Coronary artery (tissue), 2 donors: ENCODE measurements around the gene ZC3HAV1.
"Not testable (repeated sequence)": the region's sequence is repeated elsewhere in the genome, so short reads cannot be mapped to it uniquely, and the experiment has no call there.

Experiments
- DNase-seq: peaks from one replicate; pipeline ENCODE4 v3.0.0-alpha.2; 2017; ENCODE audit warnings: low spot score
- H3K27ac ChIP-seq, 2 donors: fragments of 200-600 bp; sonication (generic); one replicate each; pipeline ENCODE4 v1.5.1; 2016 to 2019
- H3K4me3 ChIP-seq: fragments of 200-600 bp; sonication (generic); 2 replicates; pipeline ENCODE4 v1.5.1; 2016; ENCODE audit warnings: mild to moderate bottlenecking, moderate library complexity
- CTCF ChIP-seq: fragments of 200-600 bp; sonication (generic); IDR thresholded peaks from one replicate; pipeline ENCODE4 v1.5.1; 2019; ENCODE audit warnings: antibody characterized with exemption

The ZC3HAV1 gene

GRCh38 chr7:139034336-139034735 lies 75.2 kb downstream of the ZC3HAV1 start:
- Histone ChIP-seq H3K4me3 (peak overlapping the region; percentile 96), H3K27ac (no peak overlapping the region)
- no peak for DNase-seq
- no peak for TF ChIP-seq CTCF

GRCh38 chr7:139033346-139034114 lies 76.0 kb downstream of the ZC3HAV1 start:
- no peak overlapping the region for H3K27ac ChIP-seq
- no peak for TF ChIP-seq CTCF

GRCh38 chr7:139032473-139032872 lies 77.0 kb downstream of the ZC3HAV1 start:
- no peak for TF ChIP-seq CTCF

More at GRCh38 chr7:139033346-139034114, 76.0 kb downstream of the ZC3HAV1 start:
- DNase-seq, result no peak
- H3K4me3 ChIP-seq, result no peak overlapping the region

DNA sequence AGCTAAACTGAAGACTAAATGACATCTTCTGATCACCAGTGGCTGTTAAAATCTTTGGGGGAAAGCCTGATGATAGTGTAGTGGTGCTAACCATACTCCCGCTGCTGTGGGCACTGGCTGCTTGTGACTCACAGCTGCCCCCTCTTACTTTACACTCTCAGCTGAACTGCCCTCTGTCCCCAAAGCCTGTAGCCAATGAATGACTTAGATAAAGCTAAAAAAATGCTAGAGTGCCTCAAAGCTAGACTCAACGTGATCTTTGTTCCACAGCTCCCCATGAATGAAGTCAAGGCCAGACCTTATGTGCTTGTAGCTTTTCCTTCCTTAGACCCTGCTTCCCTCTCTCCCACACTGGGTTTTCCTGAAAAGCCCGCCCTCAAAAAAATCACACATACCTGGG lies 80.2 kb downstream of the ZC3HAV1 start:
- Histone ChIP-seq H3K4me3 (no peak overlapping the region), H3K27ac (no peak overlapping the region)
- TF ChIP-seq CTCF, result no peak
- no peak for DNase-seq

More at GRCh38 chr7:139032473-139032872, 77.0 kb downstream of the ZC3HAV1 start:
- Histone ChIP-seq H3K27ac (no peak overlapping the region), H3K4me3 (no peak overlapping the region)
- DNase-seq, result no peak

- DNase-seq, result no peak
- no peak for TF ChIP-seq CTCF
- H3K4me3 ChIP-seq, result no peak overlapping the region
- no peak overlapping the region for H3K27ac ChIP-seq
Measured at GRCh38 chr7:139026551-139026950, 83.0 kb downstream of the ZC3HAV1 start.

DNA sequence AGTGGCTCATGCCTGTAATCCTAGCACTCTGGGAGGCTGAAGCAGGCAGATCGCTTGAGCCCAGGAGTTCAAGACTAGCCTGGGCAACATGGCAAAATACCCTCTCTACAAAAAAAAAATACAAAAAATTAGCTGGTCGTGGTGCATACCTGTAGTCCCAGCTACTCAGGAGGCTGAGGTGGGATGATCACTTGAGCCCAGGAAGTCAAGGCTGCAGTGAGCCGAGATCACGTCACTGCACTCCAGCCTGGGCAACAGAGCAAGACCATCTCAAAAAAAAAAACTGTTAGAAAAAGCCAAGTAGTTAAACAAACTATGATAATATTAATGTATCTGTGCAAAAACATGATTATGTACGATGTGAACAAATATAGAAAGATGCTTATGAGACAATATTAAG lies 83.7 kb downstream of the ZC3HAV1 start:
- not testable (repeated sequence) for H3K4me3 ChIP-seq, DNase-seq, H3K27ac ChIP-seq

GRCh38 chr7:139023076-139023475 lies 86.4 kb downstream of the ZC3HAV1 start:
- H3K4me3 ChIP-seq, result no peak overlapping the region
- no peak overlapping the region for H3K27ac ChIP-seq
- DNase-seq, result no peak
- TF ChIP-seq CTCF, result no peak
